HL-60 (cell line): ENCODE measurements around the gene GORASP1.

Experiments
- DNase-seq, 2 experiments: peaks; one replicate each; pipeline ENCODE4 v3.0.0-alpha.2; 2010 to 2020; ENCODE audit warnings: low read depth in 1 of 2, low spot score in 1 of 2
- H3K27ac ChIP-seq: fragments of 250-450 bp; sonication (Bioruptor Pico); replicated peaks from 2 replicates; pipeline ENCODE4 v1.5.1; 2020; ENCODE audit warnings: mild to moderate bottlenecking, moderate library complexity
- H3K27me3 ChIP-seq: fragments of 250-450 bp; sonication (Bioruptor Pico); 2 replicates; pipeline ENCODE4 v1.5.1; 2021; ENCODE audit warnings: mild to moderate bottlenecking, moderate library complexity; ENCODE audit not compliant: insufficient read depth, poor library complexity, severe bottlenecking
- H3K4me3 ChIP-seq: replicated peaks from 2 replicates; pipeline ENCODE4 v1.5.1; 2011; ENCODE audit warnings: mild to moderate bottlenecking, control low read depth, low read length; ENCODE audit not compliant: insufficient read depth
- GABPA ChIP-seq: IDR thresholded peaks from 2 replicates; pipeline ENCODE4 v1.6.1; 2012; ENCODE audit warnings: low read depth
- POLR2AphosphoS5 ChIP-seq: IDR thresholded peaks from 2 replicates; pipeline ENCODE4 v1.6.1; 2012; ENCODE audit warnings: low read depth
- SPI1 ChIP-seq: IDR thresholded peaks from 2 replicates; pipeline ENCODE4 v1.6.1; 2012; ENCODE audit warnings: low read depth, mild to moderate bottlenecking, borderline replicate concordance
- TF ChIP-seq, protein P1 (sequence below): IDR thresholded peaks from 2 replicates; pipeline ENCODE4 v1.6.1; 2012; ENCODE audit warnings: low read depth; ENCODE audit not compliant: insufficient replicate concordance
- TF ChIP-seq, protein P2 (sequence below): IDR thresholded peaks from one replicate; pipeline ENCODE4 v1.5.1; 2011; ENCODE audit warnings: low read length, control low read depth, inconsistent platforms; ENCODE audit not compliant: insufficient read depth

Gene GORASP1

DNA sequence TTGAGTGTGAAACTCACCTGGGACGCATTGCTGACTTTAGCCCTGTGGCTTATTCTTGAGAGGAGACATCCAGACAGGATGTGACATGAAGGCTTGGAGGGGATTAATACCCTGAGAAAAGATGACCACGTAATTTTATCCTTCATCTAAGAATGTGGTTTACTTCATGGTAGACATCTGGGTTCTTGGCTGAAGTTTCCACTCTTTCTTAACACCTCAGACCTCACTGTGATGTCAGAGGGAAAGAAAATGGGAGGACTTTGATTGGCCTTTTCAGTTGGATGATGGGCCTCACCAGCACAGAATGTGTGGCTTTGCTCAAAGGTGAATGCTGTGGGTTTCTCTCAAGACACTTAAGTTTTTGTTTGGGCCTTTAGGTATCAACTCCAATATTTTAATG, 16.5 kb downstream of the GORASP1 start:
- Histone ChIP-seq H3K27me3 (no peaks in the 10 kb centered on the region), H3K27ac (no peak overlapping the region), H3K4me3 (no peak overlapping the region)
- no peak for DNase-seq
- TF ChIP-seq, protein P1, sequence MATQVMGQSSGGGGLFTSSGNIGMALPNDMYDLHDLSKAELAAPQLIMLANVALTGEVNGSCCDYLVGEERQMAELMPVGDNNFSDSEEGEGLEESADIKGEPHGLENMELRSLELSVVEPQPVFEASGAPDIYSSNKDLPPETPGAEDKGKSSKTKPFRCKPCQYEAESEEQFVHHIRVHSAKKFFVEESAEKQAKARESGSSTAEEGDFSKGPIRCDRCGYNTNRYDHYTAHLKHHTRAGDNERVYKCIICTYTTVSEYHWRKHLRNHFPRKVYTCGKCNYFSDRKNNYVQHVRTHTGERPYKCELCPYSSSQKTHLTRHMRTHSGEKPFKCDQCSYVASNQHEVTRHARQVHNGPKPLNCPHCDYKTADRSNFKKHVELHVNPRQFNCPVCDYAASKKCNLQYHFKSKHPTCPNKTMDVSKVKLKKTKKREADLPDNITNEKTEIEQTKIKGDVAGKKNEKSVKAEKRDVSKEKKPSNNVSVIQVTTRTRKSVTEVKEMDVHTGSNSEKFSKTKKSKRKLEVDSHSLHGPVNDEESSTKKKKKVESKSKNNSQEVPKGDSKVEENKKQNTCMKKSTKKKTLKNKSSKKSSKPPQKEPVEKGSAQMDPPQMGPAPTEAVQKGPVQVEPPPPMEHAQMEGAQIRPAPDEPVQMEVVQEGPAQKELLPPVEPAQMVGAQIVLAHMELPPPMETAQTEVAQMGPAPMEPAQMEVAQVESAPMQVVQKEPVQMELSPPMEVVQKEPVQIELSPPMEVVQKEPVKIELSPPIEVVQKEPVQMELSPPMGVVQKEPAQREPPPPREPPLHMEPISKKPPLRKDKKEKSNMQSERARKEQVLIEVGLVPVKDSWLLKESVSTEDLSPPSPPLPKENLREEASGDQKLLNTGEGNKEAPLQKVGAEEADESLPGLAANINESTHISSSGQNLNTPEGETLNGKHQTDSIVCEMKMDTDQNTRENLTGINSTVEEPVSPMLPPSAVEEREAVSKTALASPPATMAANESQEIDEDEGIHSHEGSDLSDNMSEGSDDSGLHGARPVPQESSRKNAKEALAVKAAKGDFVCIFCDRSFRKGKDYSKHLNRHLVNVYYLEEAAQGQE: no peak
- no peak for TF ChIP-seq POLR2AphosphoS5
- no peak for TF ChIP-seq GABPA
- TF ChIP-seq SPI1: no peak
- TF ChIP-seq, protein P2, sequence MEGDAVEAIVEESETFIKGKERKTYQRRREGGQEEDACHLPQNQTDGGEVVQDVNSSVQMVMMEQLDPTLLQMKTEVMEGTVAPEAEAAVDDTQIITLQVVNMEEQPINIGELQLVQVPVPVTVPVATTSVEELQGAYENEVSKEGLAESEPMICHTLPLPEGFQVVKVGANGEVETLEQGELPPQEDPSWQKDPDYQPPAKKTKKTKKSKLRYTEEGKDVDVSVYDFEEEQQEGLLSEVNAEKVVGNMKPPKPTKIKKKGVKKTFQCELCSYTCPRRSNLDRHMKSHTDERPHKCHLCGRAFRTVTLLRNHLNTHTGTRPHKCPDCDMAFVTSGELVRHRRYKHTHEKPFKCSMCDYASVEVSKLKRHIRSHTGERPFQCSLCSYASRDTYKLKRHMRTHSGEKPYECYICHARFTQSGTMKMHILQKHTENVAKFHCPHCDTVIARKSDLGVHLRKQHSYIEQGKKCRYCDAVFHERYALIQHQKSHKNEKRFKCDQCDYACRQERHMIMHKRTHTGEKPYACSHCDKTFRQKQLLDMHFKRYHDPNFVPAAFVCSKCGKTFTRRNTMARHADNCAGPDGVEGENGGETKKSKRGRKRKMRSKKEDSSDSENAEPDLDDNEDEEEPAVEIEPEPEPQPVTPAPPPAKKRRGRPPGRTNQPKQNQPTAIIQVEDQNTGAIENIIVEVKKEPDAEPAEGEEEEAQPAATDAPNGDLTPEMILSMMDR: no peak

DNA sequence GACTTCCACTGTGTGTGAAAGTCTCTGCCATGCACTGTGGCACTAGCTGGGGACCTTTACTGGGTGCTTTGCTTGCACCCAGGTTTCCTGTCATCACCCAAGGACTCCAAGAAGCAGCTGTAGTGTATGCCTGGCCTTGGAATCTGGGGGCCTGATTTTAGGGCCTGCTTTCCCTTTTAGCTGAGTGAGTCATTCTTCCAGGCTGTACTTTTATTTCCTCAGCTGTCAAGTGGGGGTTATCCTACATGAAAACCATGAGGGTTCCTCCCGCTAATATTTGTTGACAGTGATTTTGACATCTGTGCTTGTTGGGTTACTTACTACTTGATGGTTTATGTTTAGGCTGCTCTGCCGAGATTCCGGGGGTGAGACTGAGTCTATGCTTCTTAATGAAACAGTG, 18.5 kb downstream of the GORASP1 start:
- no peak overlapping the region for H3K27ac ChIP-seq

DNA sequence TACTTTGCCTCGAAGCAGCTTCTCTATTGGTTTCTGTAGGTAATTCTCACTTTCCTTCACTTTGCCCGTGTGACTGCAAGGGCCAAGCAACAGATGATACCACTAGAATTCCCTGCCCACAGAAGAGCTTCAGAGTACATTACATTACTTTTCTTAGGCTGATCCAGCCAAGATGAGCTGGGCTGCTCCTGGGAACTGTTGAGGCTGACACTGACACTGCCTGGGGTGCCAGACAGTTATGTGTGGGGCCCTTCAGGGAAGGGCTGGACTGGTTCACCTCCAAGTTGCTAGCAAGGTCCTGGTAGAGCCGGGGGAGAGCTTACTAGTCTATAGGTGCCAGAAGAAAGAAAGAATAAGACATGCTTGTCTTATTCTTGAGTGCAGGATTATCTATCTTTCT, 19.0 kb downstream of the GORASP1 start:
- Histone ChIP-seq H3K27ac (no peak overlapping the region), H3K27me3 (no peaks in the 10 kb centered on the region), H3K4me3 (no peak overlapping the region)
- no peak for DNase-seq
- TF ChIP-seq SPI1 (no peak), POLR2AphosphoS5 (no peak), GABPA (no peak)
- TF ChIP-seq, protein P1: no peak
- TF ChIP-seq, protein P2: no peak

More for the DNA sequence above, 18.5 kb downstream of the GORASP1 start:
- TF ChIP-seq, protein P2: no peak
- TF ChIP-seq, protein P1: no peak
- TF ChIP-seq GABPA (no peak), POLR2AphosphoS5 (no peak), SPI1 (no peak)
- no peak for DNase-seq
- no peak overlapping the region for H3K4me3 ChIP-seq
- no peaks in the 10 kb centered on the region for H3K27me3 ChIP-seq
